GM19193 (cell line): ENCODE results near the gene TRMT2B.

ENCODE experiments used
- POLR2A ChIP-seq: IDR thresholded peaks from 4 replicates; pipeline ENCODE4 v1.6.1; 2011; ENCODE audit not compliant: insufficient read depth, insufficient read length; ENCODE audit errors: extremely low read depth

Gene TRMT2B

DNA sequence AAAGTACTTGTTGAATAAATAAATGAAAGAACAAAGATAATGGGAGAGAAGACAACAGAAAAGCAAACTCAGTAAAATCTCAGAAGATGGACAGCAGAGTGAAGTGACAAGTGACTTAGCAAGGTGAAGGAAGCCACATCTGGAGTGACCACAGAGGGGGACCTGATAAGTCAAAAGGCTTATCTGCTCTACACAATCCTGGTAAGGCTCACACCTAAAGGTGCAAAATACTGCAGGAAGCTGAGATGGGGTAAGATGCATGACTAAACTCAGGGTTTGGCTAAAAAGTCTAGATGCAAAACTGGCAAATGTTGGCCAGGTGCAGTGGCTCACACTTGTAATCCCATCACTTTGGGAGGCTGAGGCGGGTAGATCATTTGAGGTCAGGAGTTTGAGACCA is 22.2 kb downstream of the TRMT2B start:
- no peak for TF ChIP-seq POLR2A

DNA sequence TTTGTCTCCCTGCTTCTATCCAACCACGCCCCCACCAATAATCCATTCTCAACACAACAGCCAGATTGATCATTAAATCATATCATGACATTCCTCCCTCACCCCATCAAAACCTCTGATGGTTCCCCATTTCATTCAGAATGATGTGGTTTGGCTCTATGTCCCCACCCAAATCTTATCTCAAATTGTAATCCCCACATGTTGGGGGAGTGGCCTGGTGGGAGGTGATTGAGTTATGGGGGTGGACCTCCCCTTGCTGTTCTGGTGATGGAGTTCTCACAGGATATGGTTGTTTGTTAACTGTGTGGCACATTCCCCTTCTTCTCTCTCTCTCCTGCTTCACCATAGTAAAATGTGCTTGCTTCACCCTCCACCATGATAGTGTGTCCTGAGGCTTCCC is 23.3 kb downstream of the TRMT2B start:
- no peak for TF ChIP-seq POLR2A

DNA sequence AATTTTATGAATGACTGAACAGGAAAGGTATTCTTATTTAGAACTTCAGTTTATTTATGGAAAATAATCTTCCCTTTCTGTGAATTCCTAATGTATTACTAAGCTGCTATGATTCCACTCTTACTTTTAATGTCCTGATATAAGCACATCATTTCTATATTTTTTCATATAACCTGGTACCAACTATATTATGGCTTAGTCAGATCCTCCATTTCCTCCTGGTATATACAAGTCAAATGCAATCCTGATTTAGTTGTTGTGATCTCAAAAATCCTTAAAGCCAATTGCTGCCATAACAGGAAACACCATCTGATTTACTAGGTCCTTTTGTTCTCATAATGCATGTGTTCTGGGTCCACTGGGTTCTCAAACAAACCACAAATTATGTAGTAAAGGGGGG is 26.8 kb downstream of the TRMT2B start:
- no peak for TF ChIP-seq POLR2A

DNA sequence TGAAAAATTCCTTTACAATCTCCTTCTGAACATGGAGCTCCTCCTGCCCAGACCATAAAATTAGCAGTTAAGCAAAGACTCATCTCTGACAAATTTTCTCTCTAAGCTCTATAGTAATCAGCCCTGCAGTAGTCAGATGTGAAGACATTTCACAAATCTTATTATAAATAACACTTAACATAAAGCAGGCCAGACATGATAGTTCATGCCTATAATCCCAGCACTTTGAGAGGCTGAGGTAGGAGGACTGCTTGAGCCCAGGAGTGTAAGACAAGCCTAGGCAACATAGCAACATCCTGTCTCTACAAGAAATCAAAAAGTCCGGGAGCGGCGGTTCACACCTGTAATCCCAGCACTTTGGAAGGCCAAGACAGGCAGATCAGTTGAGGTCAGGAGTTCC is 29.9 kb downstream of the TRMT2B start:
- no peak for TF ChIP-seq POLR2A

DNA sequence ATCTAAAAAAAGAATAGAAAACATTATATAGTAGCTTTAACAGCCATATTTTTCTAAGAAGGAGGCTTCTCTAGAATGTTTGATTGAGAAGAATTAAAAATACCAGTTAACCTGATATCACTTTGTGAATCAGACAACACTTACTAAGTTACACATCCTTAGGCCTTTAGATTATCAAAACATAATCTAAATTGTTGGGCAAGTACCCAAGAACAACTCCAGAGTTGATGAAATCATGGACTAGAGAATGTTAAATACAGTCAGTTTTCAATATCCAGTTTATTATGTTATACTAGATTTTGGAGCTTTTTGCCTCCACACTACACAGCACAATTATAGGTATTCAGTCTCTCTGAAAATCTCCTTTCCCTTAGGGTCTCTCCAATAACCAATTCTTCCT is 42.8 kb downstream of the TRMT2B start:
- TF ChIP-seq POLR2A, result no peak

DNA sequence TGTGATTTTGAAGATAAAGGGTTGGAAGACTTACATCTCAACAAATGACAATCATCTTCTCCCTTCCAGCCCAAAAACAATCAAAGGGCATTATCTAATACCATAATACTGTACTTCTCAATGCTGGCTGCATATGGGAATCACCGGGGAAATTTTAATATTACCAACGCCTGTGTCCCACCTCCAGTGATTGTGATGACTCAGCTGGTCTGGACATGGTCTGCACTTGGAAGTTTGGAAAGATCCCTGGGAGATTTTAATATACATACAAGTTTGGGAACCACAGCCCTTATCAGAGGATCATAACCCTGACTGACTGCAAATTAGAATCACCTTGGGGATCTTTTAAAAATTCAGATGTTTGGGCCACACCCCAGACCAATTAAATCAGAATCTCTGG is 52.5 kb downstream of the TRMT2B start:
- no peak for TF ChIP-seq POLR2A

DNA sequence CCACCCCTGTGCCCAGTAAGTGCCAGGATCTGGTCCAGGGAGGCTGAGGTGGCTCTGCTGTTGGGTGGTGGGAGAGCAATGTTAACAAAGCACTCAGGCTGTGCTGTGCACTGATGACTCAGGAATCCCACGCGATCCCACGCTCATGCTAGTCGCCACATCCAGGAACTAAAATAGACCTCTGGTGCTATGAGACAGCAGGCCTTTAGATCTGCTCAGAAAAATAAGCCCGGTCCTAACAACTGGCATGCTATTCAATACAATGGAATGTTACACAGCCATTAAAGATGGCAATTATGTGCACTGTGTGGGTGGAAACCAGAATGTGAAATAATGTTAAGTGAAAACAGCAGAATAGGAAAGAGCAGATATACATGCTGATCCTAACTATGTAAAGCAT is 56.4 kb downstream of the TRMT2B start:
- TF ChIP-seq POLR2A, result no peak

DNA sequence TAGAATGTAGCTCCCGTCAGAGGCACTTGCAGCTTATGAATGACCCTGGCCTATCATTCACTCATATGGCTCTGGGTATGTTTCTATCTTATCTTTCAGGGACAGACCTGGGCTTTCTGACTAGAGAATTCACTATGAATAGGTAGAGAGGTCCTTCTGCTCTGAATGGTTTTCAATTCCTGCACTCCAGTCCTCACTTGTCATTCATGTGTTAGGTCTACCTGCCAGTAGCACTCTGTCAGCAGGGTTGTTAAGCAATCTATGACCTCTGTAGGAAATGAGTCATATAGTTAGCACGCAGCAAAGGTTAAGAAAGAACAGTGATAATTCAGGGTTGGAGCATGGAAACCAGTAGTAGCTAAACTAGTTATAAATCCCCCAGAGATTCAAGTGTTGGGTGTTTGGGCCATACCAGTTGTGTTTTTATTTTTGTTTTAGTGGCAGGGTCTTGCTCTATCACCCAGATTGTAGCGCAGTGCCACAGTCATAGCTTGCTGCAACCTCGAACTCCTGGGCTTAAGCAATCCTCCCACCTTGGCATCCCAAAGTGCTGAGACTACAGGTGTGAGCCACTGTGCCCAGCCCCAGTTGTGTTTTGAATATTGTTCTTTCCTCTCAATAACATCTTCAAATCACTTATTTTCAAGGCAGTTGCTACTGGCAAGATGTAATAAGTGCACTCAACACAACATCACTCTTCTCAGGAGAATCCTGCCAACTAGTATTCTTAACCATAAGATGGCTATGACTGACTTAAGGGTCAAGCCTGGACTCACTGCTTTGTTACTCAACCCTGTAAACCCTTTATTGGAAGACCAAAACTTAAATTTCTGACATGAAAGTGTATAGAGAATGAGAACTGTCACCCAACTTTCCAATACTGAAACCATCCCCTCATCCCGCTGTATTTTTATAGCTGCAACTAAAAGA is 57.3 kb downstream of the TRMT2B start:
- no peak for TF ChIP-seq POLR2A

DNA sequence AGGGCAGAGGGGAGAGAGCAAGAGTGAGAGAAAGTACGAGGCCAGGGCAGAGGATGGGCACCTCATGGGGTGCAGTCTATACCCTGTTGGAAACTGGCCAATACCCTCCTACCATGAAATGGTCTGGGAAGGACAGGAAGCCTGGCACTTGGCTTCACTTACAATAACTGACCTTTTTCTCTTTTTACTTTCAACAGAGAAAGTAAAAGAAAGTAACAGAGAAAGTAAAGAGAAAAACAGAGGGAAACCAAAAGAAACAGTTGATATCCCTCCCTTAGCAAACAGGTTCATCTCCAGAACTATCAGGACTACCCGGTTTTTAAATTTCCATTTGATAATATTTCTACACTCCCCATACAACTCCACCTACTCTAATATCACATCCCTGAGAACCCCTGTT is 61.8 kb downstream of the TRMT2B start:
- TF ChIP-seq POLR2A, result no peak

DNA sequence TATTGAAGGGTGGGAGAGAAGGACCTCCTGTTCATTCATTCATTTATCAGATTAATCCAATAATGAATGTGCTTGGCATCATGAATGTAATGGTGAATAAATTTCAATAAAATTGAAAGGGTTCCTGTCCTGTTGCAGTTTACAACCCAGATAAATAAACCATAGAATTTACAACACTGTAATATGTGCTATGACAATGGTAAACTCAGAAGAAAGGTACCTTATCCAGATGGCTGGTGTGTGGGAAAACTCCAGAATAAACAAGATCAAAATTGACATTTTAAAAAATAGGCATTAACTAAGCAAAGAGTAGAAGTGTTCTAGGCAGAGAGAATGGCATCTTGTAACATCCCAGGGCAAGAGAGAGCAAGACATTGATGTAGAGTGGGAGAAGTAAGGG is 67.1 kb downstream of the TRMT2B start:
- no peak for TF ChIP-seq POLR2A

DNA sequence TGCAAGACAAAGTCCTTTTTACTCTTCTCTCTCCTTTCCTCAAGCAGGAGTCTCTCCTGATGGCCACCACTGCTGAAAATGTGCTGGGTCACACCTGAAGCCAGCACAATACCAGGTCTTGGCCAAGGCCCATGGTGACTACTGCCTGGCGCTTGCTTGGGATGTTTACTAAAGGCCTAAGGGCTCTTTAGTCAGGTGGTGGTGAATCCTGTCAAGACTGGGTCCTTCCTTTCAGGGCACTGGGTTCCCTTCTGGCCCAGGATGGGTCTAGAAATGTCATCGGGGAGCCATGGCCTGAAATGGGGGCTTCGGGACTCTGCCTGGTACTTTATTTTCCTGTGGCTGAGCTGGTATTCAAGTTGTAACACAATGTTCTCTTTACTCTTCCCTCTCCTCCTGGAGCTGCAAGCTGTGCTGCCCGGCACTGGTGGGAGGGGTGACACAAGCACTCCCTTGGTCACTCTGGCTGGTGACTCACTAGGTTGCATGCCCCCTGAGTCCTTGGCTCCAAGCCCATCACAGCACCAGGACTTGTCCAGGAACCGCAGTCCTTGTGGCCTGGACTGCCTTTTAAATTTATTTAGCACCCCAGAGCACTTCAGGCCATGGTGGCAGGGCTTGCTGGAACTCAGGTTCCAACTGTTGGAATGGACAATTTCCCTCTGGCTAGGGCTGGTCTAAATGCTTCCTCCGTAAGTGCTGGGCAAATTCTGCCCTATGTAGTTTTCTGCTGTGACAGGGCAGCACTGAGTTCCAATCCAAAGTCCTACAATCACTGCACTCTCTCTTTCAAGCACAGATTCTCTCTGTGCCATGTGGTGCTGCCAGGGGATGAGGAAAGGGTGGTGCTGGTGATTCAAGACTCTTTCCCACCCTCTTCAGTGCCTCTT is 71.1 kb downstream of the TRMT2B start:
- TF ChIP-seq POLR2A, result no peak

DNA sequence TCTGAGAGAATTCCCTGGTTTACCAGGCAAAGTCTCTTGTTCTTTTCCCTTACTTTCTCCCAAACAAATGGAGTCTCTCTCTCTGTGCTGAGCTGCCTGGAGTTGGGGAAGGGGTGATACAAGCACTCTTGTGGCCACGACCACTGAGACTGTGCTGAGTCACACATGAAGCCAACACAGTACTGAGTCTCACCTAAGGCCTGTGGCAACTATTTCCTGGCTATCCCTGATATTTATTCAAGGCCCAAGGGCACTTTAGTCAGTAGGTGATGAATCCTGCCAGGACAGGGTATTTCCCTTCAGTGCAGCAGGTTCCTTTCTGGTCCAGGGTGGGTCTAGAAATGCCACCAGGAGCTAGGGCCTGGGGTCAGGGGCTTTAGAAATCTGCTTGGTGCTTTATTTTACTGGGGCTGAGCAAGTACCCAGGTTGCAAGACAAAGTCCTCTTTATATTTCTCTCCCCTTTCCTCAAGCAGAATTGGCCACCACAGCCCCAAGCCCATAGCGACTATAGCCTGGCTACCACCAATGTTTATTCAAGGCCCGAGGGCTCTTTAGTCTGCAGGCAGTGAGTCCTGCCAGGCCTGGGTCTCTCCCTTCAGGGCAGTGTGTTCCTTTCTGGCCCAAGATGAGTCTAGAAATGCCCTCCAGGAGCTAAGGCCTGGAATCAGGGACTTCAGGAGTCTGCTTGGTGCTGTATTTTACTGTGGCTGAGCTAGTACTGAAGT is 71.9 kb downstream of the TRMT2B start:
- TF ChIP-seq POLR2A, result no peak

DNA sequence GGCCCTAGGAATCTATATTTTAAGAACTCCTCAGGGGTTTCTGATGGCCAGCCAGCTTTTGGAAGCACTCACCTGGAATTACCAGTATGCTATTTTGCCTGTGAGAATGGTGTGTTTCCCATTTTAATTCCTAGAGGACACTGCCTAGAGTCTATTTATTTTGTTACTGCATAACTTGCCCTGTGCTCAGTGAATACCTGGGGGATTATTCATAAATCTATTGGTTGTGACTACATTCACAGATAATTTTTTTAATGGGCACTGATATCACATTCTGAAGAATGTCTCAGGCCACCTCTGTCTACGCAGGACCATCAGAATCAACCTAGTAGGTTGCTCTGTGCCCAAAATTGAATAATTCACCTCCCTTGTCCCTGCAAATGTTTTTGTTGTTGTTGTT is 75.7 kb downstream of the TRMT2B start:
- no peak for TF ChIP-seq POLR2A

DNA sequence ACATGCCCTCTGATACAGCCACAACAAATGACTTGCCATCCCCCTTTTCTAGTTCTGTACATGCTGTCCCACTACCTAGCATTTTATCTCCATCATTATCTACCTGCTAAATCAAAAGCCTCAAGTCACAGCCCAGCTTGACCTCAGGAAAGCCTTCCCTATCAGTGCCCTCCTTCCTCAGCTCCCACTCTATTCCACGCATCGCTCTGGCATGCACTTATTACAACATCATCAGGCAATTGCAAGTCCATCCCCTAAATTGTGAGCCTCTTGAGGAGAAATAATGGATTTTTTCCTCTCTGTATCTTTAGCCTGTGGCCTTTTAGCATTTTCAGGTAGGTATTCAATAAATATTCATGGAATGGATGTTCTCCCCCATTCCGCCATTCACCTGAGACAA is 76.7 kb downstream of the TRMT2B start:
- no peak for TF ChIP-seq POLR2A

DNA sequence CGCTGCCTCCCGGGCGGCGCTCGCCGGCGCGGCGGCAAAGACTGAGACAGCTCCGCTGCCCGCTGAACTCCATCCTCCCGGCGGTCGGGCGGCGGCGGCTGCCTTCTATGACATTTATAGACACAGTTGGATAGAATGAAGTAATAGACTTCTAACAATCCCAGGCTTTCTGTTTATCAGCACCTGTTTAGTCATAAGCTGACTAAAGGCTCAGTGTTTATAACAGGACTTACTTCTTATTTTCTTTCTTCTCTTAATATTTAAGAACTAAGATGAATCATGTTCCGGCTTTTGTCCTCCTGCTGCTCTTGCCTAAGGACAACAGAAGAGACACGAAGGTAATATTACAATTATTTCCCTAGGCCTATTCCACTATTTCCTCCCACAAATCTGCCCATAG is 78.5 kb downstream of the TRMT2B start:
- no peak for TF ChIP-seq POLR2A

DNA sequence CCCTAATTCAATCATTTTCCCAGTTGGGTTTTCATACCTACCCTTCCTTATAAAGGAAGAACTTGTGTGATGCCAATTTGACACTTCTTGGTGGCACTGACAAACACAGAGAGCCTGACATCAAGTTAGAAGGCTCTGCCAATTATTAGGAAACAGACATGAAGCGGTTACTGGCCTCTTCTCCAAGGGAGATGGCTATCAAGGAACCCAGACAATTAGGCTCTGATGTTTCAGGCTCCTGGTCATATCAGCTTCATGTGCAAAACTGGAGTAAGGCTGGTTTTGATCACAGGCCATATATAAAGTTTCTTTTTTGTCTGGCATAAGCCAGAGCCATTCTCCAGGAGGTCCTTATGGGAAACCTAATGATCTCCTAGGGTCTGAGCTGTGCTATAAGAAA is 82.0 kb downstream of the TRMT2B start:
- no peak for TF ChIP-seq POLR2A

DNA sequence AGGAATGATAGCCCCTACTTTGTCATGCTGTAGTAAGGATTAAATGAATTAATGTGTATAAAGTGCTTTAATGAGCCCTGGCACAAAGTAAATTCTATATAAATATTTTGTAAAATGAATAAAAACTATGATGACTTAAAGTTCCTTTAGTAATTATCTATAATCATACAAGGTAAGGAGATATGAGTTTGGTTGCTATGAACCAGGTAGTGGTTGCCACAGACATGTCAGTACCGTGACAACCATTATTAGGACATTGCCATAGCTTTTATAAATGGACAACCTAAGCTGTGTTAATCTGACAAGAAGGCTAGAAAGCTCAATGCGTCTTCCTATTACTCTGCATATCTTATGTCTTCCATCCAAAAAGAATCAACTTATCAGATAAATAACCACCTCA is 82.5 kb downstream of the TRMT2B start, which contains the start of gene ARL13A:
Gene ARL13A (plus strand): TSS at position 301 of the 400 bp plus-strand sequence. CDS start 3,982 bp downstream, outside the sequence.
- no peak for TF ChIP-seq POLR2A
